Measurements from ENCODE around the gene IRS4. TPM values are rescaled to one million over a fixed set of nuclear protein-coding genes. Genes with fewer than 3 reads are reported as not detected.

The IRS4 gene
- not detected for polyA plus RNA-seq (ENCODE audit: insufficient read length)

- DNase-seq, result no peak
Observed at GRCh38 chrX:108736509-108737479, at the start of gene IRS4. Gene IRS4, minus strand, starts transcription at chrX:108736563.

GRCh38 chrX:108772549-108772948, 36.2 kb upstream of the IRS4 start:
- no peak for DNase-seq

- DNase-seq, result no peak
Observed at GRCh38 chrX:108763559-108763958, 27.2 kb upstream of the IRS4 start.

GRCh38 chrX:108740299-108740774, 4.0 kb upstream of the IRS4 start:
- DNase-seq, result no peak

- DNase-seq, result no peak
Observed at GRCh38 chrX:108737754-108738153, 1.4 kb upstream of the IRS4 start.

GRCh38 chrX:108735679-108736508, 469 bp downstream of the IRS4 start:
- DNase-seq, result no peak

- no peak for DNase-seq
Observed at GRCh38 chrX:108735091-108735678, 1.2 kb downstream of the IRS4 start.

DNA sequence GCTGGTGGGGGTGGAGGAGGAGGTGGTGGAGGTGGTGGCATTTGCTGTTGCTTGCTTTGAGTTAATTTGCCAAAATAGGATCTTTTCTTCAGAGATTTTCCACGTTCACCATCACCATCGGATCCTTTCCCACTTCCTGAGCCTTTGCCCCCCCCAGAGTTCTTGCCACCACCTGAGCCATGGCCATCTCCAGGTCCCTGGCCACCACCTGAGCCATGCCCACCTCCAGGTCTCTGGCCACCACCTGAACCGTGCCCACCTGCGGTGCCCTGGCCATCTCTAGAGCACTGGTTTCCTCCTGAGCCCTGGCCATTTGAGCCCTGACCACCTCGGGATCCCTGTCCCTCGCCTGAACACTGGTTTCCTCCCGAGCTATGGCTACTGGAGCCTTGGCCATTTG, 1.9 kb downstream of the IRS4 start:
- DNase-seq, result no peak

- no peak for DNase-seq
Observed at GRCh38 chrX:108732630-108733321, 3.6 kb downstream of the IRS4 start.

DNA sequence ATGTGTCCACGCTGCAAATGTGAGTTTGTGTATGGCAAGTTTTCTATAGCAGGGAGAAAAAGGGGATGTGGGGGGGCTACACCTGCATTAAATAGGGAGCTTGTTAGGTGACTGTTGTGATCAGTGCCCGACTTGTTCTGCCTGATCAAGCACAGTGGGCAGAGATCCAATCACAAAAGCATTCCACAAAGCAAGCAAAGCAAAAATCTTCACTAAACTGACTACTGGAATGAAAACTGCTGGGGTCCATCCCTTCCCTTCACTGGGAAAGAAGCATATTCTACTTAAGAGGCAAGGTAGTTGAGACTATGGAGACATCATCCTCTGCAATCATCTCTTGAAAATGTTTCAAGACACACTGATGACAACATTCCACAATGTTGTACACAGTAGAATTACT, 5.2 kb downstream of the IRS4 start:
- DNase-seq, result no peak

- DNase-seq, result no peak
Observed at GRCh38 chrX:108726748-108727147, 9.6 kb downstream of the IRS4 start.

- no peak for DNase-seq
Observed at GRCh38 chrX:108722561-108722960, 13.8 kb downstream of the IRS4 start.

DNA sequence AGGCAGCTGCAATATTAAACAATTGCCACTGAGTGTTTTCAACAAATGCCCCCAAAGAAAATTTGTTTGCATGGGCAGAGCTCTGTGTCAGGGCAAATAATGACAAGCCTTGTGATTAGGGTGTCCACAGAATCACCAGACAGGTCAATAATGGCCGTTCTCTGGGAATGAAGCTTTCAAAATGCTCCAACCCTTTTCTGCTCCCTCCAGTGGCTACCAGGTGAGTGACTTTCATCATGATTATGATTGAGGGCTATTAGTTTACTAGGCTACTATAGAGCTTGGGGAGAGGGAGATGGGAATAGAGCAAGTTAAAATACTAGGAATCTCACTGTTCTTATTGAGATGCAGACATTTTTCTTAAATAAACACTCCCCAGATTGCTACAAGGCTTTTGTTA, 23.5 kb downstream of the IRS4 start:
- DNase-seq, result no peak

DNA sequence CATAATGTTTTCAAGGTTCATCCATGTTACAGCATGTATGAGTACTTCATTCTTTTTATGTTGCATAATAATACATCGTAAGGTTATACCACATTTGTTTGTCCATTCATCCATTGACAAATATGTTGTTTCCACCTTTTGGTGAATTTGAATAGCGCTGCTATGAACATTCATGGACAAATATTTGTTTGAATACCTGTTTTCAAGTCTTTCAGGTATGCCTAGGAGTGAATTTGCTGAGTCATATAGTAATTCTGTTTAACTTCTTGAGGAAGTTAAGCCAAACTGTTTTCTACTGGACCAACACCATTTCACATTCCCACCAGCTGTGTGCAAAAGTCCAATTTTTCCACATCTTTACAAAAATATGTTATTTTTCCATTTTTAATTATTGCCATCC, 31.5 kb downstream of the IRS4 start:
- DNase-seq, result no peak

DNA sequence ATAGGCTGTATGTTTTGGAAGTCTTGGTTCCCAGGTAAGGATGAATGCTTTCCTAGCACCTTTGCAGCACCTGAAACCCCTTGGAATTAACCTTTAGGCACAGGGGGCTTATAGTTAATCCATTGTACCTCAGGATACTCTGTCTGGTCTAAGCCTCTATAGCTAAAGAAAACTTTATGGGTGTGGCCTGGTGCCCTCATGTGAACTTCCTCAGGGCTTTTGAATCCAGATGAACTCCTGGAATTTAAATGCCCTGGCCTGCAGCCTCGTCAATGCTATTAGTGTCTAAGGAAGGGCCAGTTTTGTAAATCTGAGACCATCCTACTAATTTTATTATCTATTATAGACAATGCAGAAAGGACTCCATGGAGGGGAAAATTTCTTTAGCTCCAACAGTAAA, 33.8 kb downstream of the IRS4 start:
- no peak for DNase-seq

GRCh38 chrX:108701633-108702032, 34.7 kb downstream of the IRS4 start:
- no peak for DNase-seq

DNA sequence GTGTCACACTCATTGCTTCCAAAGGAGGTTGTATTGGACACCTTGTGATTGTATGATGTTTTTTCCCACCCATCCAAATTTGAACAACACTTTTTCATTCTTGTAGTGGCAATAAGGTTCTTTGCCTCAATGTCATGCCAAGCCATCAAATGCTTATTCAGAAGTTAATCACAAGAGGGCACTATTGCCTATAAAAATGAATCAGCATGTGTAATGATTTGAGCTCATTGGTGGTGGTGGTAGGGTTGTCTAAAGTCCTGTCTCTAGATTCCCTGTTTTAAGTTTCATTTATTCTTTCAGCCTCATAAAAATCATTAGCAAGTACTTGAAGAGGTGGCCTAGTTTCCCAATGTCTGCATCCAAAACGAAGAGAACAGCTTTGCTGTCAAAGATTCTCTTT, 37.0 kb downstream of the IRS4 start:
- DNase-seq, result peak; percentile 1

GRCh38 chrX:108696690-108697089, 39.7 kb downstream of the IRS4 start:
- DNase-seq, result no peak
